H7 (cell line): Measurements from ENCODE around the gene CHSY1. TPM values are rescaled to one million over a fixed set of nuclear protein-coding genes. Genes with fewer than 3 reads are reported as not detected.

Experiments used
- DNase-seq: peaks from one replicate; pipeline ENCODE4 v3.0.0; 2012
- H3K27me3 ChIP-seq: 2 replicates; pipeline ENCODE4 v1.6.0; 2011; ENCODE audit warnings: mild to moderate bottlenecking, low read length; ENCODE audit not compliant: control insufficient read depth, insufficient read depth
- H3K36me3 ChIP-seq: replicated peaks from 2 replicates; pipeline ENCODE4 v1.5.1; 2011; ENCODE audit warnings: low read length; ENCODE audit not compliant: control insufficient read depth, insufficient read depth
- H3K4me3 ChIP-seq: 2 replicates; pipeline ENCODE4 v1.5.1; 2011; ENCODE audit warnings: low read depth, mild to moderate bottlenecking, control low read depth, low read length, moderate library complexity; ENCODE audit not compliant: insufficient read depth
- total RNA-seq: library from RNA; depleted of rRNA; stranded (reverse); fragments of >200 nt; shearing (Covaris generic); gene quantifications from 2 replicates; pipeline ENCODE4 v1.2.3, GENCODE V29; 2014

The CHSY1 gene
- total RNA-seq, 1 experiment from 2014 or later, result 45.8 TPM

GRCh38 chr15:101185336-101185735 is 66.5 kb downstream of the CHSY1 start:
- H3K4me3 ChIP-seq, result no peak overlapping the region
- H3K27me3 ChIP-seq, result no peaks in the 10 kb centered on the region
- no peak for DNase-seq
- peaks cover 1% of the 10 kb centered on the region; the same call in 1 of the 2 replicates for H3K36me3 ChIP-seq

- DNase-seq, result no peak
- Histone ChIP-seq H3K27me3 (no peaks in the 10 kb centered on the region), H3K36me3 (peaks cover 1% of the 10 kb centered on the region; the same call in 1 of the 2 replicates), H3K4me3 (no peak overlapping the region)
Observed at GRCh38 chr15:101184830-101185229, 67.0 kb downstream of the CHSY1 start.

GRCh38 chr15:101183931-101184305 is 67.9 kb downstream of the CHSY1 start:
- Histone ChIP-seq H3K27me3 (no peaks in the 10 kb centered on the region), H3K4me3 (no peak overlapping the region)
- no peak for DNase-seq

GRCh38 chr15:101183226-101183930 is 68.5 kb downstream of the CHSY1 start:
- Histone ChIP-seq H3K4me3 (no peak overlapping the region), H3K27me3 (no peaks in the 10 kb centered on the region), H3K36me3 (peaks cover 1% of the 10 kb centered on the region; the same call in 1 of the 2 replicates)
- no peak for DNase-seq

More at GRCh38 chr15:101183931-101184305, 67.9 kb downstream of the CHSY1 start:
- H3K36me3 ChIP-seq, result peaks cover 1% of the 10 kb centered on the region; the same call in 1 of the 2 replicates

- Histone ChIP-seq H3K36me3 (peaks cover 5% of the 10 kb centered on the region), H3K4me3 (no peak overlapping the region), H3K27me3 (no peaks in the 10 kb centered on the region)
- DNase-seq, result no peak
Observed at GRCh38 chr15:101182215-101182614, 69.6 kb downstream of the CHSY1 start.

- Histone ChIP-seq H3K36me3 (peaks cover 5% of the 10 kb centered on the region), H3K27me3 (no peaks in the 10 kb centered on the region)
- DNase-seq, result no peak
Observed at GRCh38 chr15:101181349-101181748, 70.5 kb downstream of the CHSY1 start.

GRCh38 chr15:101180620-101181307 is 71.1 kb downstream of the CHSY1 start:
- Histone ChIP-seq H3K27me3 (no peaks in the 10 kb centered on the region), H3K36me3 (peaks cover 5% of the 10 kb centered on the region), H3K4me3 (no peak overlapping the region)
- no peak for DNase-seq

More at GRCh38 chr15:101181349-101181748, 70.5 kb downstream of the CHSY1 start:
- no peak overlapping the region for H3K4me3 ChIP-seq

- no peak for DNase-seq
- Histone ChIP-seq H3K36me3 (peaks cover 6% of the 10 kb centered on the region), H3K27me3 (no peaks in the 10 kb centered on the region), H3K4me3 (no peak overlapping the region)
Observed at GRCh38 chr15:101179341-101180153, 72.3 kb downstream of the CHSY1 start.

- Histone ChIP-seq H3K27me3 (no peaks in the 10 kb centered on the region), H3K36me3 (peaks cover 6% of the 10 kb centered on the region), H3K4me3 (no peak overlapping the region)
- DNase-seq, result no peak
Observed at GRCh38 chr15:101178931-101179330, 72.9 kb downstream of the CHSY1 start.

GRCh38 chr15:101178479-101178878 is 73.4 kb downstream of the CHSY1 start:
- Histone ChIP-seq H3K4me3 (no peak overlapping the region), H3K27me3 (no peaks in the 10 kb centered on the region), H3K36me3 (peaks cover 6% of the 10 kb centered on the region)
- DNase-seq, result no peak

GRCh38 chr15:101177866-101178265 is 74.0 kb downstream of the CHSY1 start:
- no peak for DNase-seq
- H3K36me3 ChIP-seq, result peaks cover 6% of the 10 kb centered on the region
- no peak overlapping the region for H3K4me3 ChIP-seq
- H3K27me3 ChIP-seq, result no peaks in the 10 kb centered on the region

GRCh38 chr15:101176625-101177024 is 75.2 kb downstream of the CHSY1 start:
- Histone ChIP-seq H3K36me3 (peaks cover 6% of the 10 kb centered on the region), H3K4me3 (no peak overlapping the region), H3K27me3 (no peaks in the 10 kb centered on the region)
- DNase-seq, result no peak

- Histone ChIP-seq H3K27me3 (no peaks in the 10 kb centered on the region), H3K4me3 (no peak overlapping the region), H3K36me3 (peaks cover 5% of the 10 kb centered on the region)
- DNase-seq, result no peak
Observed at GRCh38 chr15:101175401-101175800, 76.4 kb downstream of the CHSY1 start.

GRCh38 chr15:101174152-101174920 is 77.5 kb downstream of the CHSY1 start:
- Histone ChIP-seq H3K36me3 (peaks cover 5% of the 10 kb centered on the region), H3K27me3 (no peaks in the 10 kb centered on the region), H3K4me3 (no peak overlapping the region)
- no peak for DNase-seq
